Brain microvascular endothelial cell (primary cell): ENCODE results near the gene ZNF462.

Source experiments
- DNase-seq: peaks from one replicate; pipeline ENCODE4 v3.0.0-alpha.2; 2020
- H3K27ac ChIP-seq: fragments of 250-450 bp; sonication (Bioruptor Pico); 2 replicates; pipeline ENCODE4 v1.5.1; 2020; ENCODE audit warnings: mild to moderate bottlenecking, moderate library complexity
- H3K27me3 ChIP-seq: fragments of 250-450 bp; sonication (Bioruptor Pico); replicated peaks from 2 replicates; pipeline ENCODE4 v1.5.1; 2020; ENCODE audit warnings: mild to moderate bottlenecking
- H3K36me3 ChIP-seq: fragments of 250-450 bp; sonication (Bioruptor Pico); replicated peaks from 2 replicates; pipeline ENCODE4 v1.5.1; 2020; ENCODE audit warnings: mild to moderate bottlenecking
- H3K4me3 ChIP-seq: 2 replicates; pipeline ENCODE4 v1.5.1; 2011; ENCODE audit warnings: low read depth, mild to moderate bottlenecking, control low read depth, low read length, moderate library complexity
- CTCF ChIP-seq: IDR thresholded peaks from 2 replicates; pipeline ENCODE4 v1.5.1; 2011; ENCODE audit warnings: low read depth, mild to moderate bottlenecking, moderate library complexity, low read length, control low read depth, inconsistent platforms; ENCODE audit errors: missing control alignments
- in situ Hi-C: cut with HindIII; loops from 2 replicates; pipeline ENCODE4 v1.10.0; 2017; ENCODE audit warnings: low sequenced_read_pairs, low pct_ligation_motif_present

Gene ZNF462

GRCh38 chr9:106933470-106933869 is 70.5 kb downstream of the ZNF462 start:
- Histone ChIP-seq H3K4me3 (no peak overlapping the region), H3K36me3 (peaks cover 18% of the 10 kb centered on the region), H3K27me3 (no peaks in the 10 kb centered on the region), H3K27ac (no peak overlapping the region)
- DNase-seq: no peak
- in situ Hi-C loops: no loop called here
- TF ChIP-seq CTCF: no peak

GRCh38 chr9:106934442-106935238 is 71.7 kb downstream of the ZNF462 start:
- no peak for TF ChIP-seq CTCF
- Histone ChIP-seq H3K36me3 (peaks cover 28% of the 10 kb centered on the region), H3K27ac (no peak overlapping the region), H3K27me3 (no peaks in the 10 kb centered on the region), H3K4me3 (no peak overlapping the region)
- no peak for DNase-seq
- in situ Hi-C loops: no loop called here

- H3K4me3 ChIP-seq: no peak overlapping the region
- no peak overlapping the region for H3K27ac ChIP-seq
- in situ Hi-C loops: no loop called here
- H3K36me3 ChIP-seq: peaks cover 33% of the 10 kb centered on the region
- no peak for TF ChIP-seq CTCF
- no peaks in the 10 kb centered on the region for H3K27me3 ChIP-seq
- DNase-seq: no peak
Measured at GRCh38 chr9:106936680-106937079, 73.7 kb downstream of the ZNF462 start.

- Histone ChIP-seq H3K27me3 (no peaks in the 10 kb centered on the region), H3K36me3 (peaks cover 18% of the 10 kb centered on the region), H3K4me3 (no peak overlapping the region), H3K27ac (no peak overlapping the region)
- TF ChIP-seq CTCF: no peak
- in situ Hi-C loops: no loop called here
- no peak for DNase-seq
Measured at GRCh38 chr9:106941916-106942315, 79.0 kb downstream of the ZNF462 start.

- no peak for TF ChIP-seq CTCF
- in situ Hi-C loops: no loop called here
- Histone ChIP-seq H3K27ac (peak overlapping the region; percentile 91), H3K4me3 (no peak overlapping the region), H3K36me3 (peaks cover 2% of the 10 kb centered on the region), H3K27me3 (no peaks in the 10 kb centered on the region)
- peak; percentile 89 for DNase-seq
Measured at GRCh38 chr9:106945727-106946660, 83.0 kb downstream of the ZNF462 start.
